Measurements from ENCODE around the gene SNCA. TPM values are rescaled to one million over a fixed set of nuclear protein-coding genes. Genes with fewer than 3 reads are reported as not detected.

SNCA gene
- total RNA-seq (2014; rRNA removed; shearing (Covaris generic); ENCODE audit: low replicate concordance), result not detected in 2 replicates

DNA sequence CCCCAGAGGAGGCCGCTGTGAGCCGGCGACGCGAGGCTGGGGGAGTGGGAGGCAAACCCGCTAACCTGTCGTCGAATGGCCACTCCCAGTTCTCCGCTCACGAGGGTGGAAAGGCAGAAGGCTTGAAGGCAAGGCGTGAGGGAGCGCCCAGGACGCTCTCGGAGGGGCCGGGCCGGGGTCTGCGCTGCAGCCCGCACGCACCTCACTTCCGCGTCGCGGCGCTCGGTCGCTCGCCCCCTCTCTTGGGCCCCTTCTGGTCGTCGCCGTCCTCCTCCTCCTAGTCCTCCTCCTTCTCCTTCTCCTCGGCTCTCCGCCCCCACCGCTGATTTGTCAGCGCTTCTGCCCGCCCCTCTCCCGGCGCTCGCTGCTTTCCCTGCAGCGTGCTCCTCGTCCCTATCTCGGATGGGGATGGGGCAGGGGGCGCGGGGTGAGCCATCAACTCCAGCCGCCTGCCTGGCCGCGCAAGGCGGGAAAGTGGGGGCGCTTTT, at the start of gene SNCA:
Gene SNCA (minus strand): TSS at position 265 of the 488 bp plus-strand sequence. CDS start 1,494 bp downstream, outside the sequence.
- H3K27me3 ChIP-seq, result peaks cover 5% of the 10 kb centered on the region
- H3K36me3 ChIP-seq, result no peaks in the 10 kb centered on the region
- no peaks in the 10 kb centered on the region for H3K9me3 ChIP-seq
- DNase-seq, result peak; percentile 46
- H3K4me3 ChIP-seq, result peak within 1 kb of the TSS; percentile 39

DNA sequence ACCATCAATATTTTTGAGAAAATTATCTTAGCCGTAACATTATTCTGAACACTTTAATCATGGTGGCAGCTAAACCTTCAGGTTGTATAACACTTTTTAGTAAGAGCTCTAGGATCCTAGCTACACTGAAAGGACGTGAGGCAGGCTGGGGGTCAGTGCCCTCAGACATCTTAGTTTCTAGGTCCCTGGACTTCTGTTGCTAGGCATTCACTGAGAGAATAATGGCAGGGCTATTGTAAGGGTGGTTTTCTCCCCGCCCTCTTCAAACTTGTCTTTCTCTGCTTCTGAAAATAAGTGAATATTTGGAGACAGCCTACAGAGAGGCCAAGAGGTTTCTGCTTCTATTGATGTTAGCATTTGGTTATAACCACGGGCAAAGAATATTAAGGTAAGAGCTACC, 42.3 kb upstream of the SNCA start:
- DNase-seq, result no peak
- H3K4me3 ChIP-seq, result no peak overlapping the region
- no peaks in the 10 kb centered on the region for H3K27me3 ChIP-seq
- H3K9me3 ChIP-seq, result no peaks in the 10 kb centered on the region
- H3K36me3 ChIP-seq, result no peaks in the 10 kb centered on the region

DNA sequence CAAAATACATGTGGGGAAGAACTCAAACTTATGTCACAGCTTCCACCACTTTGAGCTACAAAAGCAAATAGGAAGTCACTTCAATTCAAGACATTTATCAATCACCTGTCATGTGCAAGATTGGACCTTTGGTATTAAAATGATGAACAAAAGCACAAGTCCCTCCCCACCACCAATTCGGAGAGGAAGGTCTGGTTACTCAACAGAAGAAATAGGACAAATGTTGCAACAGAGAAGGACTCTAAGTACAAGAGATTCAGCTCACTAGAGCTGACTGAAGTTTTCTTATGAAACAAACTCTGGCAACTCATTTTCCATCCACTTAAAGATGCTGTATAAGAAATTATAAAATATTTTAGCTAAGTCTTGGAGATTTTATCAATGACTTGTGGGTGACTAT, 41.6 kb upstream of the SNCA start:
- Histone ChIP-seq H3K36me3 (no peaks in the 10 kb centered on the region), H3K9me3 (no peaks in the 10 kb centered on the region), H3K4me3 (no peak overlapping the region), H3K27me3 (no peaks in the 10 kb centered on the region)
- no peak for DNase-seq

DNA sequence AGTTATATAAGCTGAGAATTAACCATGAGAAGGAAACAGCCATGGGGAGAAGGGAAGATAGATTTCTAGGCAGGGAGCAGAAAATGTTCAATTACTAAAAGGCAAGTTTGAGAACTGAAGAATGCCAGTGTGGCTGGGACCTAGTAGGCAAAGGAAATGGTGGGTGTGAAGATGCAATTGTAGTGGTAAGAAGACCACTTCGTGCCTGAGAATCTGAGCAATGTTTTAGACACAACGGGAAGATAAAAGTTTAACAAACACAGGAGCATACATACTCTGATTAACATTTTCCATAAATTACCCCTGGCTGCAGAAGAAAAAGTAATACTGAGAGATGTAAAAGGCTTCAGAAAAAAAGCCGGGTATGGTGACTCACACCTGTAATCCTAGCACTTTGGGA, 39.6 kb upstream of the SNCA start:
- H3K9me3 ChIP-seq, result no peaks in the 10 kb centered on the region
- H3K27me3 ChIP-seq, result no peaks in the 10 kb centered on the region
- DNase-seq, result no peak
- H3K4me3 ChIP-seq, result no peak overlapping the region
- H3K36me3 ChIP-seq, result no peaks in the 10 kb centered on the region

DNA sequence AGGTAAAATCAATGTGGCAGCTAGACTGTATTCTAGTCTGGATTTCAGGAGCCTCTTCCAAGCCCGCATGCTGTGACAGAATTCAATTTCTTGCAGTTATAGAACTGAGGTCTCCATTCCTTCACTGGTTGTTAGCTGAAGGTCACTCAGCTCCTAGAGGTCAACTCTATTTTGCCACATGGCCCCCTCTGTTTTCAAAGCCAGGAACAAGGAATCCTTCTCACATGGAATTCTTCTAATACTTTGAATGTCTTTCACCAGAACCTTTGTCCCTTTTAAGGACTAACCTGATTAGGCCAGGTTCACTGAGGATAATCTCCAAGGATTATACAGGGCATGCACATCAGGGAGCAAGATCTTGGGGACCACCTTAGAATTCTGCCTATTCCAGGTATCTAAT, 34.2 kb upstream of the SNCA start:
- no peaks in the 10 kb centered on the region for H3K36me3 ChIP-seq
- H3K4me3 ChIP-seq, result no peak overlapping the region
- DNase-seq, result no peak
- H3K9me3 ChIP-seq, result no peaks in the 10 kb centered on the region
- no peaks in the 10 kb centered on the region for H3K27me3 ChIP-seq

DNA sequence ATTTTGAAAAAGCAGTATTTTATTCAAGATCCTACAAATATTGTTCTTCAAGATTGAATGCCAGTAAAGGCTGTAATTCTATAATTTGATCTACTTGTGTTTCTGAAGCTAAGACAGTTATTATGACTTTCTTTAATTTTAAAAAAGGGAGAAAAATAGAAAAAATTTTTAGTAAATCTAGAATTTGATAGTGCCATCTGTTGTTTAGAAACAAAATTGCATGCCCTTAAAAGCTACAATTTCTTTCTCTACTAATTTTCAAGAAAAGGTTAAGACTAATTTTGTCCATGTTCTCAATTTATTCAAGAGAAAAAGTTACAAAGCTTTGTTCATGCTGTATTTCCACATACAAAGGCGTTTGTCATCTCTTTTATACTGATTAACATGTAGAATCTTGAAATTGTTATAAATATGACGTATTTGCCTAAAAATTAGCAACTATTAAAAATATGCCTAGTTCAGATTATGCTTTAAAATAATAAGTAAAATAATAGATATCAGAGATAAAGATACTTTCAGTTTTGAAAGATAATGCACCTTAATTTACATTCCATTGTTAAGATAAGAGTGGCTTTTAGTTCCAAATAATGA, 32.1 kb upstream of the SNCA start:
- H3K27me3 ChIP-seq, result no peaks in the 10 kb centered on the region
- no peak overlapping the region for H3K4me3 ChIP-seq
- no peaks in the 10 kb centered on the region for H3K36me3 ChIP-seq
- no peak for DNase-seq
- H3K9me3 ChIP-seq, result no peaks in the 10 kb centered on the region

DNA sequence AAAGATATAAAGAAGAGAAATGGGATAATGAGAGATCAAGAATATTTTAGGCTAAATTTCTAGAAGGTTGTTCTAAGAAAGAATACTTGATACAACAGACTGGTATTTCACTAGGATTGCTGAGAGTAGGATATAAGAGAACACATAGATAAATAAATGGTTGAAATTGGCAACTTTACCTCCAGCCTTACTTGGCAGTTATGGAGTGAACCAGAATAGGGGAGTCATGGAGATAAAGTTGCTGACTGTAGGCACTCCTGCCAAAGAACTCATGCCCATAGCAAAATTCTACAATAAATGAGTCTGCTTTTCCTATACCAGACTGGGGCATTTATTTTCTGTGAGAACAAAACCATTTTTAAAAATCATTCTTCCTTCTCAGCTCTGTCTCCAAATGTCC, 31.3 kb upstream of the SNCA start:
- Histone ChIP-seq H3K4me3 (no peak overlapping the region), H3K27me3 (no peaks in the 10 kb centered on the region), H3K36me3 (no peaks in the 10 kb centered on the region), H3K9me3 (no peaks in the 10 kb centered on the region)
- no peak for DNase-seq

DNA sequence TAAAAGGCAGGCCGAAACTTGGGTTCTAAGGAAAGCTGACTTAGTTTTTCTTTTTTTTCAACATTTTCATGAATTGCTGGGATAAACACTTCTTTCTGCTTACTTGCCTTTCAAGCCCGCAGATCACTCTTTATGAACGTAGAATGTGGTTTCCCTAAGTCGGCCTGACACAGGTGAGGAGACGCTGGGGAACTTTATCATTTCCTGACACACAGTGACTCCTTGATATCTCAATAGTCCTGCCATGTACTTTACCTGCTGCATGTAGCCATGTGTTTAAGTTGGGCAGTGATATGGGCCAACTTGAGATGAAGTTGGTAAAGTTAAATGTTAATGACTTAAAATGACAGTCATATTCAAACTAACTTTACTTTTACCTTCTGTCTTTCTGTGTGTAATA, 26.6 kb upstream of the SNCA start:
- Histone ChIP-seq H3K9me3 (no peaks in the 10 kb centered on the region), H3K27me3 (no peaks in the 10 kb centered on the region), H3K36me3 (no peaks in the 10 kb centered on the region), H3K4me3 (no peak overlapping the region)
- no peak for DNase-seq

DNA sequence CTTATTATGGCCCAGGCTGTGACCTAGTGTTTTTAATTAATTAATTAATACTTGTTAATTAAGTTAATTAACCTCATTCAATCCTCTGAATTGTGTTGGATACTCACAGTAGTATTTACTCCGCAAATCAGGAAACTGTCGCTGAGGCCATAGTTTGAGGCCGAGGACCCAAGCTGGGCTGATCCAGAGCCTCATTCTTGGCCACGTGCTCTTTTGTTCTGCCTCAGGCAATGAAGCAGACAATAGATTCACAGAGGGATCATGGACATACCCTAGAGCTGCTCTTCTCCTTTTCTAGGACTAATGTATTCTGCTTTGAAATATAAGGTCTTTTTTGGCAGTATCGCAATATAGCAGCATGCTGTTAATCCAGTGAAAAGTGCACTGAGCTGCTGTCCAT, 24.0 kb upstream of the SNCA start:
- Histone ChIP-seq H3K27me3 (no peaks in the 10 kb centered on the region), H3K9me3 (no peaks in the 10 kb centered on the region), H3K36me3 (no peaks in the 10 kb centered on the region), H3K4me3 (no peak overlapping the region)
- DNase-seq, result no peak

DNA sequence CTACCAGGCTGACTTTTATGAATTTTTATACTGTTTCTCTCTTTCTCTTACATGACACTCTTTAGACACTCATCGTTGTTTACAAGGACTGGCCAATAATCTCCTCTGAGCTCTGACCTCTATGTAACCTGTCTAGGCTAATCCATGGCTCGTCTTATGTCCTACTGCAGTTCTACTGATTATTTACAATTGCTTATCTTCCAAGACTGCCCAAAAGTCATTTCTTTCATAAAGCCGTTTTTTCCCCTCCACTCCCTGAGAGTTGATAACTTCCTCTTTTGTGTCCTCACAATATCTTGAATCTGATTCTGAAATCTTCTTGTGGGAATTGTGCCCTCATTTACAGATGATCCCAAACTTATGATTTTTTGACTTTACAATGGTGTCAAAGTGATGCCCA, 18.3 kb upstream of the SNCA start:
- DNase-seq, result no peak
- H3K36me3 ChIP-seq, result no peaks in the 10 kb centered on the region

DNA sequence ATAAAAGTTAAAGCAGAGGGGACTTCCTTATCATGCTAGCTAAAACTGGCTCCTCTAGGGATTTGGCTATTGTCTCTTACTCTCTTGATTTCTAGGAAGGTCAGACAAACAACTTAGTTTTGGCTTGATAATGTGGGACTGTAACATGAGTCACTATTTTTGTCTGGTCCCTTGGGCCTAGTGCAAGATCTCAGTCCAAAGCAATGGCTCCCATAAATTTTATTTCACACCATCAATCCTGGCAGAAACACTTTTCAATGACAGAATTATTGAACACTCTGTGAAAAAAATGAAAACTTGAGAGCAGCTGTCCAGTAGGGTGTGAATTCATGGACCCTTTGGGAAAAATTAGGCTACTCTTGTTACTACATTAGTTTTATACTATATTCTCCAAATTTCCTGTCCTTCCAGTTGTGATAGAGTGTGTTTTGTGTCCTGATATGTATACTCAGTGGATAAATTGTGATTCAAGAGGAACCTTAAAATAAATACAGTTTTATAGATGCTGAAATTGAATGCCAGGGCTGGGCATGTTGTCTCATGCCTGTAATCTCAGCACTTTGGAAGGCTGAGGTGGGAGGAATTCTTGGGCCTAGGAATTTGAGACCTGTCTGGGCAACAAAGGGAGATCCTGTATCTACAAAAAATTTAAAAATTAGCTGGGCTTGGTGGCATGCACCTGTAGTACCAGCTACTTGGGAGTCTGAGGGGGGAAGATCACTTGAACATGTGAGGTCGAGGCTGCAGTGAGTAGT, 10.8 kb upstream of the SNCA start:
- Histone ChIP-seq H3K4me3 (no peak overlapping the region), H3K36me3 (no peaks in the 10 kb centered on the region), H3K9me3 (no peaks in the 10 kb centered on the region), H3K27me3 (no peaks in the 10 kb centered on the region)
- no peak for DNase-seq

More for the DNA sequence above, 18.3 kb upstream of the SNCA start:
- no peaks in the 10 kb centered on the region for H3K9me3 ChIP-seq
- H3K27me3 ChIP-seq, result no peaks in the 10 kb centered on the region
- no peak overlapping the region for H3K4me3 ChIP-seq

DNA sequence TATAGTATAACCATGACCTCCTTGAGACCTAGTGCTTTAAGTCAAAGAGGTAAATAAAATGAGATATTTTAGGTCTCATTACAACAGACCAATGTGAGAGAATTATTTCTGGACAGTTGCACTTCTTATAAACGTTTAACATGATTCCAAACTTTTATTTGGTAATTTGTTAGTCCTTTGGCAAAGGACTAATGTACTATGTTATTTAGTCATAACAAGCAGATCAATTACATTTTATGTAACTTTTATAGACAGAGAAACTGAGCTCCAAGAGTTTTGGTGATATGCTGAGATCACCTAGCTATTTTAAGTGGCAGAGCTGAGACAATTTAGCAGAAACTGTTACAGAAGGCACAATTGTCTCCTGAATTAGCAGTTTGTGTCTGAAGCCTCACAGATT, 2.6 kb upstream of the SNCA start:
- H3K27me3 ChIP-seq, result peaks cover 5% of the 10 kb centered on the region
- H3K36me3 ChIP-seq, result no peaks in the 10 kb centered on the region
- H3K4me3 ChIP-seq, result no peak overlapping the region
- DNase-seq, result no peak
- no peaks in the 10 kb centered on the region for H3K9me3 ChIP-seq

DNA sequence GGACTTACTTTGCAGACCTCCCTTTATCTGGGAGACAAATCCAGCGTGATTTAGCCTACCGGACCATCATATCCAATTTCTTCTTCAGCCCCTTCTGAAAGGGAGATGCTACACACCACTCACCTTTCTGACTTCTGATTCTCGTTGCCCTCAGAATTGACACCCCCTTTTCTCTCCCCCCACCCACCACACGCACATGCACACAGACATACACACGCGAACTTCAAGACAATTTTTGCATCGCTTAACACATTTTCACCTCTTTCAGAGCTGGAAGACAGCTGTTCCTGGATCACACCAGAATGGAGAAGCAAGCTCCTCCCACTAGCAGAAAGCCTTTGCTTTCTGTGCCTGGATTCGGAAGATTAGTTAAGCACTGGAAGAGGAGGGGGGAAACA, 1.0 kb upstream of the SNCA start:
- no peak for DNase-seq
- Histone ChIP-seq H3K36me3 (no peaks in the 10 kb centered on the region), H3K4me3 (no peak overlapping the region), H3K27me3 (peaks cover 5% of the 10 kb centered on the region), H3K9me3 (no peaks in the 10 kb centered on the region)

DNA sequence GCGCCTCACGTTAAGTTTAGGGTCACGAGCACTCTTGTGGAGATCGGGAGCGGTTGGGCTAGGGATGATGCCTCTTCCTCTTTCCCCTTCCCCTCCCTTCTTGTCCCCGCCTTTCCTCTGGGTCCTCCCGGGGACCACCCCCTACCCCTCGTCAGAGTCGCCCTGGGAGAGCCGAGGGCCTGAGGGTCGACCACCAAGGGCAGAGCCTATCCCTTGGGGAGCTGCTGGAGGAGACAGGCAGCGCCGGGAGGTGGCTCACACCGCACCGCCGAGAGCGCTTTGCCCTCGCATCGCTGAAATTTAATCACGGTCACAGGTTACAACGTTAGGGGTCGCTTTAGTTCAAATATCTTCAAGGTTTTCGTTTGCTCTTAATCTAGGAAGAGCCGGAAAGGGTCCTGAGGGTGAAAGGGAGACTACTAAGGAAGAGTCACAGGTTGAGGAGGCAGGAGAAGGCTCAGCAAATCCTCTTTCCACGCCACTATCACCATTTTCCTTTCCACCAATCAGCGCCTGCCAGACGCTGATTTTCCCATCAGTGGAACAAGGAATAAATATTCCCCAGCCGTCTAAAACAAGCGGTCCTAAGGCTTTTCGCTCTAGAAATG, 528 bp upstream of the SNCA start:
- H3K4me3 ChIP-seq, result peak overlapping the region; percentile 39
- no peaks in the 10 kb centered on the region for H3K9me3 ChIP-seq
- H3K36me3 ChIP-seq, result no peaks in the 10 kb centered on the region
- no peak for DNase-seq
- peaks cover 5% of the 10 kb centered on the region for H3K27me3 ChIP-seq

DNA sequence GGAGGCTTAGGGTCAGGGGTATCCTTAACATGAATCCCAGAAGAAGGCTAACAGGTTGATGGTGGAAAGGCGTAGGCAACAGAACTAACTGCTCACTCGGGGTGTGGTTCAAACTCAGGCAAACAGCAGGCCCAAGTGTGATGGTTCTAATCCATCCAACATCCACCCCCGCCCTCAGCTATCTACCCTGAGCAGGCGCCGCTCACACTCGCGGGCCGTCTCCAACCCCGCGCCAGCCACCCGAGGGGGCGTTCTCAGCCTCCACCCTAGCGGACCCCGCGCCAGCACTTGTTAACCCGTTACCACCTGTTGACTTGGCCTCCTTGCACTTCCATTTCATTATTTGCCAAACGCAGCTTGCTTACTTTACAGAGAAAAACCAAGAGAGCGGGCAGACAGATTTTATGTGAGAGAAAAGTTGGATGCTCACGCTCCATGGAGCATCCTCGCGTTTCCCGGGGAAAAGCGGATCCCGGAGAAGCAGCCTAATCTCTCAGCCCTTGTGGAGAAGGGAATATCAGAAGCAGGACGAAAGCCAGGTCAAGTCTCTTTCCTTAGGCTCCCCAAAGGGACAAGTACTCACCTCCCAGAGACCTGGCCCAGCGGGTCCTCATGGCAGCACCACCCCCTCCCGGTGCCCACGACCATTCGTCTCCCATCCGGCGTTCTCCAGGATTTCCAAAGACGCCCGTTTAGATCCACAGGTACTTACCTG, 773 bp downstream of the SNCA start:
- Histone ChIP-seq H3K27me3 (peaks cover 5% of the 10 kb centered on the region), H3K9me3 (no peaks in the 10 kb centered on the region), H3K4me3 (no peak overlapping the region), H3K36me3 (no peaks in the 10 kb centered on the region)
- no peak for DNase-seq

DNA sequence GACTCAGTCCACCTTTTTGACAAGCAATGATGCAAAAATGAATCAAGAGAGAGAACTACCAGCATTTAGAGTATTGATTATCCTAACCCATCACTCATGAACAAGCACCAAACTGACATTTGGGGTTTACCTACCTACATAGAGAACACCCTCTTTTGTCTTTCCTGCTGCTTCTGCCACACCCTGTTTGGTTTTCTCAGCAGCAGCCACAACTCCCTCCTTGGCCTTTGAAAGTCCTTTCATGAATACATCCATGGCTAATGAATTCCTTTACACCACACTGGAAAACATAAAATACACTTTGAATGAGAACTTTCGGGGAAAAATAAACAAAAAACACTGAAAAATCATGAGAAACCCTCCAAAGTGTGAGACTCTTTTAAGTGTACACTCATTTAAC, 1.5 kb downstream of the SNCA start:
- peaks cover 4% of the 10 kb centered on the region for H3K27me3 ChIP-seq
- H3K4me3 ChIP-seq, result no peak overlapping the region
- DNase-seq, result no peak
- H3K36me3 ChIP-seq, result no peaks in the 10 kb centered on the region
- no peaks in the 10 kb centered on the region for H3K9me3 ChIP-seq
